ENCODE data around the gene CCDC14. TPM values are rescaled to one million over a fixed set of nuclear protein-coding genes. Genes with fewer than 3 reads are reported as not detected.

Gene CCDC14
- total and polyA plus RNA-seq, 2 of the 4 experiments (the other 2 are of a cell fraction) = 82.1 to 109 TPM

GRCh38 chr3:123929325-123929724, 31.7 kb downstream of the CCDC14 start:
- Histone ChIP-seq H3K27me3 (ENCODE audit: control insufficient read depth, insufficient read depth, low read length) (no peaks in the 10 kb centered on the region), H4K8ac (ENCODE audit: low read depth in 2 of 2, low read length in 2 of 2) (no peak overlapping the region), H3K4me3 (ENCODE audit: insufficient read depth, low read depth, low read length) (no peak overlapping the region), H2AK9ac (replicated peaks; ENCODE audit: low read depth, low read length, poor library complexity) (no peak overlapping the region), H2AK5ac (ENCODE audit: low read depth, low read length) (no peak overlapping the region), H3K18ac (ENCODE audit: low read depth, low read length) (no peak overlapping the region), H3K79me1 (ENCODE audit: low read depth in 1 of 2, low read length in 2 of 2) (peaks cover 7 to 17% of the 10 kb centered on the region in 2 experiments), H3K9me1 (ENCODE audit: insufficient read depth, low read length) (no peaks in the 10 kb centered on the region), H3K27ac (ENCODE audit: insufficient read depth, low read length) (no peak overlapping the region), H3K23ac (ENCODE audit: low read depth, low read length) (no peak overlapping the region), H3K4me1 (ENCODE audit: control insufficient read depth, insufficient read depth, low read length) (no peaks in the 10 kb centered on the region), H2AFZ (replicated peaks; ENCODE audit: low read length, poor library complexity) (no peak overlapping the region), H3K36me3 (ENCODE audit: control insufficient read depth, insufficient read depth, low read length) (peaks cover 23% of the 10 kb centered on the region), H2BK5ac (ENCODE audit: low read depth, low read length, poor library complexity, severe bottlenecking) (no peak overlapping the region), H3K9ac (ENCODE audit: low read depth, low read length) (no peak overlapping the region), H2BK120ac (ENCODE audit: low read depth, low read length) (no peak overlapping the region), H3K9me3 (ENCODE audit: control insufficient read depth, insufficient read depth, low read length) (no peaks in the 10 kb centered on the region), H3K4me2 (ENCODE audit: low read depth, low read length) (no peak overlapping the region), H2BK20ac (ENCODE audit: low read depth, low read length) (no peak overlapping the region), H4K20me1 (ENCODE audit: insufficient read depth, low read length) (no peaks in the 10 kb centered on the region), H3K56ac (ENCODE audit: extremely low read depth, insufficient read depth, low read length) (no peak overlapping the region), H4K5ac (ENCODE audit: low read depth, low read length) (no peak overlapping the region), H3K14ac (replicated peaks; ENCODE audit: low read depth, low read length) (no peak overlapping the region), H4K91ac (ENCODE audit: insufficient read depth, low read depth, low read length) (no peak overlapping the region), H3K4ac (ENCODE audit: low read depth, low read length) (no peak overlapping the region), H2BK15ac (ENCODE audit: low read depth, low read length) (no peak overlapping the region)
- CTCF ChIA-PET = no interaction called here
- POLR2A ChIA-PET (ENCODE audit: unreplicated experiment) = no interaction called here
- DNase-seq (no peak), ATAC-seq (ENCODE audit: low read depth) (no peak)
- TF ChIP-seq SMC3 (IDR thresholded peaks at IDR 0.05; ENCODE audit: low read depth, low read length) (no peak), RCOR1 (IDR thresholded peaks at IDR 0.05; ENCODE audit: insufficient replicate concordance, low read length) (no peak), MXI1 (IDR thresholded peaks at IDR 0.05; ENCODE audit: borderline replicate concordance, low read depth, low read length) (no peak), CHD1 (IDR thresholded peaks at IDR 0.05; ENCODE audit: low read depth, low read length) (no peak), RAD21 (IDR thresholded peaks at IDR 0.05; ENCODE audit: low read length) (no peak), CEBPB (IDR thresholded peaks at IDR 0.05; ENCODE audit: low read depth, low read length) (no peak), FOS (IDR thresholded peaks at IDR 0.05; ENCODE audit: low read depth, low read length) (no peak), CTCF (conservative IDR thresholded peaks at IDR 0.05; ENCODE audit: low read depth, low read length) (no peak), ELK1 (IDR thresholded peaks at IDR 0.05; ENCODE audit: borderline replicate concordance, low read depth, low read length) (no peak), POLR2A (IDR thresholded peaks at IDR 0.05; ENCODE audit: low read depth, low read length) (no peak), MAFK (IDR thresholded peaks at IDR 0.05; ENCODE audit: low read depth, low read length) (no peak), RFX5 (IDR thresholded peaks at IDR 0.05; ENCODE audit: low read depth, low read length) (no peak), MAZ (IDR thresholded peaks at IDR 0.05; ENCODE audit: borderline replicate concordance, low read depth, low read length) (no peak), NFE2L2 (IDR thresholded peaks at IDR 0.05; ENCODE audit: low read depth, low read length) (no peak), USF2 (IDR thresholded peaks at IDR 0.05; ENCODE audit: low read depth, low read length) (no peak), BHLHE40 (IDR thresholded peaks at IDR 0.05; ENCODE audit: low read depth, low read length) (no peak)
- in situ Hi-C loops (cut with MboI; ENCODE audit: low sequenced_read_pairs) (no loop called here), intact Hi-C loops (cut with micrococcal nuclease) (no loop called here), dilution Hi-C loops (cut with HindIII; ENCODE audit: low sequenced_read_pairs, unreplicated experiment) (no loop called here)
- no CpG with 5 or more reads among the region's 9 CpGs for WGBS, 2 experiments (ENCODE audit: extremely low coverage in 2 of 2, insufficient read length in 1 of 2)
- no TSS peak for BruUV-seq (replicated peaks)
